Measurements from ENCODE around the gene MS4A1.

The MS4A1 gene

GRCh38 chr11:60513496-60514460 lies 58.1 kb downstream of the MS4A1 start:
- no peak overlapping the region for H3K4me3 ChIP-seq
- H3K36me3 ChIP-seq (replicated peaks), result no peaks in the 10 kb centered on the region
- no peaks in the 10 kb centered on the region for H3K27me3 ChIP-seq (ENCODE audit: low read depth)
- no peak for DNase-seq (ENCODE audit: low spot score in 2 of 2)
- no peaks in the 10 kb centered on the region for H3K4me1 ChIP-seq
- H3K9me3 ChIP-seq, result no peaks in the 10 kb centered on the region
- in situ Hi-C loops (cut with MboI; ENCODE audit: low sequenced_read_pairs), result no loop called here

- Histone ChIP-seq H3K9me3 (no peaks in the 10 kb centered on the region), H3K27me3 (ENCODE audit: low read depth) (no peaks in the 10 kb centered on the region), H3K4me1 (no peaks in the 10 kb centered on the region), H3K4me3 (no peak within 1 kb of the TSS), H3K36me3 (replicated peaks) (no peaks in the 10 kb centered on the region)
- DNase-seq (ENCODE audit: low spot score in 2 of 2), result no peak
- in situ Hi-C loops (cut with MboI; ENCODE audit: low sequenced_read_pairs), result no loop called here
These were observed 59.7 kb downstream of the MS4A1 start, which contains the start of gene MS4A13 for GRCh38 chr11:60515144-60515855. TSS of gene MS4A13 (plus strand) at chr11:60515392. CDS start at chr11:60518084, 2,692 bp downstream.
